HepG2 (cell line): ENCODE measurements around the gene SLC39A1. TPM values are rescaled to one million over a fixed set of nuclear protein-coding genes. Genes with fewer than 3 reads are reported as not detected.
A peak's percentile ranks its signal among the peaks of the same experiment; 100 is the strongest.

Source experiments
- ATAC-seq: fragments of 200-7000 bp; cut with Tn5 transposase; 3 replicates; pipeline ENCODE4 v1.9.1; 2020; ENCODE audit warnings: mild to moderate bottlenecking, moderate library complexity
- BruUV-seq: library from RNA; stranded (reverse); fragments of 400-500 nt; replicated peaks from 2 replicates; lab custom pipeline; 2021; lab: Mats Ljungman, UMichigan
- CTCF ChIA-PET: fragments of 300-600 bp; formaldehyde crosslinking; extraction: SDS; loops from one replicate; lab custom pipeline; 2021; ENCODE audit warnings: low total read pairs, inconsistent platforms, low intra/inter-chr PET ratio; lab: Yijun Ruan, JAX
- POLR2A ChIA-PET: fragments of 350-600 bp; sonication (Branson Sonifier 250); formaldehyde crosslinking; loops from one replicate; lab custom pipeline; 2020; ENCODE audit warnings: antibody characterized with exemption, inconsistent platforms; lab: Yijun Ruan, JAX
- DNase-seq: peaks from one replicate; pipeline ENCODE4 v3.0.0-alpha.2; 2015; ENCODE audit warnings: low spot score
- FAIRE-seq: peaks from 3 replicates; lab custom pipeline; 2011; peaks lifted over from hg19 to GRCh38; lab: Jason Lieb, UNC
- H2AFZ ChIP-seq: one replicate; pipeline ENCODE4 v1.6.1; 2011; ENCODE audit warnings: low read length, inconsistent platforms
- H3K27ac ChIP-seq: fragments of 300-600 bp; 3 replicates; pipeline ENCODE4 v1.8.0; 2011; ENCODE audit warnings: mixed run types, mild to moderate bottlenecking, mixed read lengths, low read length, inconsistent platforms; ENCODE audit not compliant: insufficient read depth; ENCODE audit errors: extremely low read length
- H3K27me3 ChIP-seq, 2 experiments: fragments of 200-600 bp in 1 of 2; 2 replicates in 1 of 2; 3 replicates in 1 of 2; pipeline versions ENCODE4 v1.6.0 to v1.8.0; 2011; ENCODE audit warnings: low read length in 2 of 2, mild to moderate bottlenecking in 2 of 2, moderate library complexity in 2 of 2, inconsistent platforms in 1 of 2; ENCODE audit not compliant: insufficient read depth in 2 of 2, control insufficient read depth in 1 of 2
- H3K36me3 ChIP-seq, 2 experiments: fragments of 200-600 bp in 1 of 2; replicated peaks in 1 of 2; 2 replicates in 1 of 2; 3 replicates in 1 of 2; pipeline versions ENCODE4 v1.5.1 to v1.8.0; 2011; ENCODE audit warnings: low read length in 2 of 2, inconsistent platforms in 1 of 2; ENCODE audit not compliant: insufficient read depth in 2 of 2, control insufficient read depth in 1 of 2
- H3K4me1 ChIP-seq: 2 replicates; pipeline ENCODE4 v1.5.1; 2012; ENCODE audit warnings: low read length, inconsistent platforms; ENCODE audit not compliant: insufficient read depth
- H3K4me2 ChIP-seq: 2 replicates; pipeline ENCODE4 v1.6.0; 2011; ENCODE audit warnings: low read depth, low read length, inconsistent platforms
- H3K4me3 ChIP-seq, 3 experiments: fragments of 200-600 bp in 1 of 3; sonication (generic), shearing (Covaris generic) in 1 of 3; replicated peaks in 1 of 3; 2 replicates each; pipeline ENCODE4 v1.5.1; 2011 to 2016; ENCODE audit warnings: low read length in 3 of 3, inconsistent platforms in 2 of 3, low read depth in 2 of 3, mild to moderate bottlenecking in 2 of 3, control low read depth in 1 of 3, mixed read lengths in 1 of 3; ENCODE audit not compliant: insufficient read depth in 1 of 3
- H3K79me2 ChIP-seq: one replicate; pipeline ENCODE4 v1.6.1; 2011; ENCODE audit warnings: low read length, inconsistent platforms; ENCODE audit not compliant: insufficient read depth
- H3K9ac ChIP-seq: 2 replicates; pipeline ENCODE4 v1.6.0; 2011; ENCODE audit warnings: mild to moderate bottlenecking, low read depth, low read length, inconsistent platforms; ENCODE audit not compliant: insufficient read depth
- H3K9me3 ChIP-seq: 2 replicates; pipeline ENCODE4 v1.5.1; 2012; ENCODE audit warnings: mild to moderate bottlenecking, low read length
- H4K20me1 ChIP-seq: 2 replicates; pipeline ENCODE4 v1.6.0; 2011; ENCODE audit warnings: inconsistent platforms, mild to moderate bottlenecking, low read length, moderate library complexity; ENCODE audit not compliant: insufficient read depth
- ASH2L ChIP-seq: fragments of 300-600, 200-600 bp; sonication (generic); IDR thresholded peaks from 2 replicates; pipeline ENCODE4 v1.7.0; 2017; ENCODE audit warnings: low read depth, mild to moderate bottlenecking, moderate library complexity, mixed read lengths, low read length; ENCODE audit not compliant: insufficient read length
- EHMT2 ChIP-seq: fragments of 200-600 bp; sonication (generic); IDR thresholded peaks from 2 replicates; pipeline ENCODE4 v1.7.0; 2017; ENCODE audit warnings: antibody characterized with exemption, low read depth, low read length, borderline replicate concordance
- ELF1 ChIP-seq: sonication (generic); formaldehyde crosslinking; IDR thresholded peaks from 2 replicates; pipeline ENCODE4 v1.4.0; 2020; ENCODE audit warnings: missing genetic modification reagents
- GFI1 ChIP-seq: sonication (generic); formaldehyde crosslinking; IDR thresholded peaks from 2 replicates; pipeline ENCODE4 v1.5.0; 2020; ENCODE audit warnings: missing genetic modification reagents, mild to moderate bottlenecking, borderline replicate concordance
- HNRNPUL1 ChIP-seq: fragments of 200-400 bp; formaldehyde crosslinking; IDR thresholded peaks from 2 replicates; pipeline ENCODE4 v1.6.1; 2017; ENCODE audit warnings: low read depth, mild to moderate bottlenecking, low read length, moderate library complexity
- MATR3 ChIP-seq: sonication (generic); formaldehyde crosslinking; IDR thresholded peaks from 2 replicates; pipeline ENCODE4 v1.4.0; 2020; ENCODE audit warnings: missing genetic modification reagents
- RAD51 ChIP-seq: fragments of 450-650 bp; IDR thresholded peaks from 2 replicates; pipeline ENCODE4 v1.6.1; 2016; ENCODE audit warnings: borderline replicate concordance
- SKI ChIP-seq: fragments of 450-650 bp; IDR thresholded peaks from one replicate; pipeline ENCODE4 v1.6.1; 2018; ENCODE audit warnings: mild to moderate bottlenecking; ENCODE audit not compliant: partially characterized antibody
- SNRNP70 ChIP-seq: fragments of 200-400 bp; formaldehyde crosslinking; IDR thresholded peaks from 2 replicates; pipeline ENCODE4 v1.6.1; 2017; ENCODE audit warnings: mild to moderate bottlenecking, low read depth, low read length, moderate library complexity
- SP1 ChIP-seq, 2 experiments: fragments of 450-650 bp in 1 of 2; sonication (generic) in 1 of 2; formaldehyde crosslinking in 1 of 2; IDR thresholded peaks; 2 replicates each; pipeline versions ENCODE4 v1.4.0 to v1.6.1; 2016 to 2020; ENCODE audit warnings: missing genetic modification reagents in 1 of 2
- SP140L ChIP-seq: sonication (generic); formaldehyde crosslinking; IDR thresholded peaks from 2 replicates; pipeline ENCODE4 v1.4.0; 2020; ENCODE audit warnings: missing genetic modification reagents, borderline replicate concordance
- STAG1 ChIP-seq: sonication (generic); formaldehyde crosslinking; IDR thresholded peaks from 2 replicates; pipeline ENCODE4 v1.4.0; 2020; ENCODE audit warnings: missing genetic modification reagents
- STAT5B ChIP-seq: sonication (generic); formaldehyde crosslinking; IDR thresholded peaks from 2 replicates; pipeline ENCODE4 v1.4.0; 2020; ENCODE audit warnings: missing genetic modification reagents
- TAF1 ChIP-seq: sonication (generic); formaldehyde crosslinking; IDR thresholded peaks from 2 replicates; pipeline ENCODE4 v1.4.0; 2020; ENCODE audit warnings: missing genetic modification reagents
- TIGD3 ChIP-seq: sonication (generic); formaldehyde crosslinking; IDR thresholded peaks from 2 replicates; pipeline ENCODE4 v1.5.1; 2020; ENCODE audit warnings: mild to moderate bottlenecking, missing genetic modification reagents, borderline replicate concordance
- ZFP36L2 ChIP-seq: sonication (generic); formaldehyde crosslinking; IDR thresholded peaks from 2 replicates; pipeline ENCODE4 v1.4.0; 2020; ENCODE audit warnings: missing genetic modification reagents
- ZNF143 ChIP-seq: sonication (generic); formaldehyde crosslinking; IDR thresholded peaks from 2 replicates; pipeline ENCODE4 v1.4.0; 2020; ENCODE audit warnings: missing genetic modification reagents
- ZNF235 ChIP-seq: sonication (generic); formaldehyde crosslinking; IDR thresholded peaks from 2 replicates; pipeline ENCODE4 v1.8.1; 2023; ENCODE audit warnings: mild to moderate bottlenecking, missing genetic modification reagents, borderline replicate concordance
- ZNF30 ChIP-seq: sonication (generic); formaldehyde crosslinking; IDR thresholded peaks from 2 replicates; pipeline ENCODE4 v1.5.0; 2020; ENCODE audit warnings: mild to moderate bottlenecking, missing genetic modification reagents
- ZNF317 ChIP-seq: sonication (generic); formaldehyde crosslinking; IDR thresholded peaks from 2 replicates; pipeline ENCODE4 v1.5.0; 2020; ENCODE audit warnings: mild to moderate bottlenecking, missing genetic modification reagents
- ZNF7 ChIP-seq: IDR thresholded peaks from 2 replicates; pipeline ENCODE4 v1.6.1; 2016; ENCODE audit warnings: missing biosample characterization, missing genetic modification reagents
- ZNF768 ChIP-seq: sonication (generic); formaldehyde crosslinking; IDR thresholded peaks from 2 replicates; pipeline ENCODE4 v1.4.0; 2020; ENCODE audit warnings: missing genetic modification reagents
- WGBS: methylation state at CpG from one replicate; pipeline ENCODE4 v1.1.6; 2017; ENCODE audit warnings: low lambda C conversion rate; 5-methylcytosine and 5-hydroxymethylcytosine counted together
- in situ Hi-C: cut with HindIII; loops from 2 replicates; pipeline ENCODE4 v1.10.0; 2017; ENCODE audit warnings: low pct_unique_long_range_greater_than_20kb; ENCODE audit not compliant: extremely low pct_ligation_motif_present
- intact Hi-C: fragments of 100-400 bp; cut with micrococcal nuclease; formaldehyde crosslinking; loops from one replicate; pipeline ENCODE4 v1.10.0; 2022; ENCODE audit not compliant: unreplicated experiment
- polyA plus RNA-seq, 8 experiments: library from polyadenylated mRNA; depleted of rRNA in 3 of 8; stranded (reverse) in 7 of 8; unstranded in 1 of 8; fragments of >200 nt; fragmentation: Illumina TruSeq in 4 of 8; extraction: Trizol in 4 of 8; gene quantifications; 2 replicates each; pipeline versions ENCODE4 v1.2.1 to v1.2.3, GENCODE V29; 2011 to 2016; ENCODE audit warnings: low read depth in 4 of 8, missing spikeins in 1 of 8, mixed read lengths in 1 of 8; ENCODE audit not compliant: insufficient read depth in 1 of 8
- total RNA-seq, 5 experiments: library from RNA; depleted of rRNA; stranded (reverse); fragments of >200 nt; fragmentation: Illumina TruSeq; extraction: Trizol; gene quantifications; 2 replicates each; pipeline ENCODE4 v1.2.3, GENCODE V29; 2016; ENCODE audit warnings: low read depth in 1 of 5
- TF ChIP-seq, protein P1 (sequence below): sonication (generic); formaldehyde crosslinking; IDR thresholded peaks from 2 replicates; pipeline ENCODE4 v1.4.0; 2020; ENCODE audit warnings: missing genetic modification reagents

SLC39A1 gene
- total and polyA plus RNA-seq, 2 of the 13 experiments (the other 11 are each of a cell fraction or from before 2014, with no cell fraction given): 71.2 to 78.4 TPM

- CTCF ChIA-PET: no interaction called here
- no peaks in the 10 kb centered on the region; a peak in 2 of 5 replicates for H3K27me3 ChIP-seq
- H3K4me3 ChIP-seq: peak within 1 kb of the TSS; percentile 80
- peaks cover 36% of the 10 kb centered on the region for H3K79me2 ChIP-seq
- ATAC-seq: peak; percentile 95
- in situ Hi-C loops: no loop called here
- DNase-seq: peak; percentile 99
- peak within 1 kb of the TSS; percentile 83 for H3K27ac ChIP-seq
- peaks cover 37% of the 10 kb centered on the region for H3K4me1 ChIP-seq
- BruUV-seq: TSS peak; percentile 97
- H3K36me3 ChIP-seq: no peaks in the 10 kb centered on the region; a peak in 2 of 5 replicates
- peak within 1 kb of the TSS; percentile 90 for H3K4me2 ChIP-seq
- H4K20me1 ChIP-seq: peaks cover 22% of the 10 kb centered on the region
- H2AFZ ChIP-seq: peak within 1 kb of the TSS; percentile 94
- H3K9ac ChIP-seq: peak within 1 kb of the TSS; percentile 85
- no peaks in the 10 kb centered on the region for H3K9me3 ChIP-seq
- 0% methylated on average over 20 of the region's 53 CpGs for WGBS
- POLR2A ChIA-PET: interaction anchor here (0.6 to 3.5 kb wide), 18 partner anchors 9 to 297 kb away, joined by 3 to 28 read pairs (median 6); partner anchors contain the start of genes CREB3L4, CRTC2, DENND4B and JTB
- intact Hi-C loops: loop anchor here (5.0 kb wide), 1 partner anchor 34 kb away; the partner anchor contains the start of gene CRTC2
- FAIRE-seq: peak; percentile 96
- TF ChIP-seq ZNF235 (CRISPR knock-in tag) (no peak), ASH2L (peak; percentile 62), EHMT2 (no peak), STAT5B (CRISPR knock-in tag) (no peak), MATR3 (CRISPR knock-in tag) (no peak), SP1 (IDR thresholded peaks at IDR 0.05) (no peak), SP1 (CRISPR knock-in tag; IDR thresholded peaks at IDR 0.05) (peak; percentile 17; the same call in 1 of the 2 replicates), GFI1 (CRISPR knock-in tag) (0 out of 2 replicates have a peak, but pooled peaks have one; percentile 27), ZNF7 (CRISPR knock-in tag) (no peak), STAG1 (CRISPR knock-in tag) (peak; percentile 4; the same call in 1 of the 2 replicates), TIGD3 (CRISPR knock-in tag) (no peak), ZNF768 (CRISPR knock-in tag) (no peak), TAF1 (peak; percentile 64; the same call in 1 of the 2 replicates), HNRNPUL1 (no peak), ELF1 (0 out of 2 replicates have a peak, but pooled peaks have one; percentile 57), ZFP36L2 (CRISPR knock-in tag) (no peak), SNRNP70 (no peak), ZNF143 (no peak), SKI (peak; percentile 87), RAD51 (no peak), ZNF30 (CRISPR knock-in tag) (no peak), ZNF317 (CRISPR knock-in tag) (0 out of 2 replicates have a peak, but pooled peaks have one; percentile 45), SP140L (CRISPR knock-in tag) (peak; percentile 58; the same call in 1 of the 2 replicates)
- TF ChIP-seq, protein P1, sequence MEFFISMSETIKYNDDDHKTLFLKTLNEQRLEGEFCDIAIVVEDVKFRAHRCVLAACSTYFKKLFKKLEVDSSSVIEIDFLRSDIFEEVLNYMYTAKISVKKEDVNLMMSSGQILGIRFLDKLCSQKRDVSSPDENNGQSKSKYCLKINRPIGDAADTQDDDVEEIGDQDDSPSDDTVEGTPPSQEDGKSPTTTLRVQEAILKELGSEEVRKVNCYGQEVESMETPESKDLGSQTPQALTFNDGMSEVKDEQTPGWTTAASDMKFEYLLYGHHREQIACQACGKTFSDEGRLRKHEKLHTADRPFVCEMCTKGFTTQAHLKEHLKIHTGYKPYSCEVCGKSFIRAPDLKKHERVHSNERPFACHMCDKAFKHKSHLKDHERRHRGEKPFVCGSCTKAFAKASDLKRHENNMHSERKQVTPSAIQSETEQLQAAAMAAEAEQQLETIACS (CRISPR knock-in tag): peak; percentile 43
Observed at GRCh38 chr1:153922972-153923925, 40.1 kb downstream of the SLC39A1 start, which contains the start of gene GATAD2B. Gene GATAD2B (minus strand): TSS chr1:153922972. CDS start chr1:153828347, 94,625 bp downstream.
